ENCODE measurements around the gene TMEM182. TPM values are rescaled to one million over a fixed set of nuclear protein-coding genes. Genes with fewer than 3 reads are reported as not detected.

TMEM182 gene
- total and polyA plus RNA-seq, 2 donors (not counting 1 experiment from before 2014, with no cell fraction given): 2.8 to 2.9 TPM

- H4K20me1 ChIP-seq (ENCODE audit: control insufficient read depth, extremely low read depth, insufficient read depth, low read length): no peaks in the 10 kb centered on the region
- H2AFZ ChIP-seq (ENCODE audit: low read length): no peak overlapping the region
- DNase-seq (ENCODE audit: low read depth in 2 of 2): no peak
- no peaks in the 10 kb centered on the region for H3K27me3 ChIP-seq (ENCODE audit: control insufficient read depth, insufficient read depth, low read length)
- no peak overlapping the region for H3K27ac ChIP-seq (ENCODE audit: insufficient read depth, low read length)
- no peaks in the 10 kb centered on the region for H3K36me3 ChIP-seq (ENCODE audit: control insufficient read depth, insufficient read depth, low read length)
- no peaks in the 10 kb centered on the region for H3K9me3 ChIP-seq (ENCODE audit: control insufficient read depth, insufficient read depth, low read depth, low read length)
- no peak for TF ChIP-seq EZH2 (IDR thresholded peaks at IDR 0.05; ENCODE audit: low read length, missing control alignments)
- no peak for TF ChIP-seq CTCF (conservative IDR thresholded peaks at IDR 0.05 in 1 of 2, IDR thresholded peaks at IDR 0.05 in 1 of 2; ENCODE audit: low read depth in 1 of 2, low read length in 2 of 2)
- H3K4me1 ChIP-seq (ENCODE audit: control insufficient read depth, extremely low read depth, insufficient read depth, low read length): no peaks in the 10 kb centered on the region
- H3K9ac ChIP-seq (ENCODE audit: insufficient read depth, low read length): no peak overlapping the region
- H3K79me2 ChIP-seq (ENCODE audit: control insufficient read depth, insufficient read depth, low read length): no peaks in the 10 kb centered on the region
- no peak overlapping the region for H3K4me2 ChIP-seq (ENCODE audit: extremely low read depth, insufficient read depth, low read length)
- H3K4me3 ChIP-seq (replicated peaks in 1 of 4; ENCODE audit: control extremely low read depth in 1 of 4, insufficient read depth in 1 of 4, low read depth in 3 of 4, low read length in 4 of 4): no peak overlapping the region
Observed at GRCh38 chr2:102797486-102797885, 35.7 kb downstream of the TMEM182 start.

GRCh38 chr2:102798181-102798580, 36.4 kb downstream of the TMEM182 start:
- TF ChIP-seq CTCF (conservative IDR thresholded peaks at IDR 0.05 in 1 of 2, IDR thresholded peaks at IDR 0.05 in 1 of 2; ENCODE audit: low read depth in 1 of 2, low read length in 2 of 2): no peak
- no peak for TF ChIP-seq EZH2 (IDR thresholded peaks at IDR 0.05; ENCODE audit: low read length, missing control alignments)
- Histone ChIP-seq H2AFZ (ENCODE audit: low read length) (no peak overlapping the region), H4K20me1 (ENCODE audit: control insufficient read depth, extremely low read depth, insufficient read depth, low read length) (no peaks in the 10 kb centered on the region), H3K4me2 (ENCODE audit: extremely low read depth, insufficient read depth, low read length) (no peak overlapping the region), H3K27me3 (ENCODE audit: control insufficient read depth, insufficient read depth, low read length) (no peaks in the 10 kb centered on the region), H3K4me1 (ENCODE audit: control insufficient read depth, extremely low read depth, insufficient read depth, low read length) (no peaks in the 10 kb centered on the region), H3K9ac (ENCODE audit: insufficient read depth, low read length) (no peak overlapping the region), H3K36me3 (ENCODE audit: control insufficient read depth, insufficient read depth, low read length) (no peaks in the 10 kb centered on the region), H3K9me3 (ENCODE audit: control insufficient read depth, insufficient read depth, low read depth, low read length) (no peaks in the 10 kb centered on the region), H3K27ac (ENCODE audit: insufficient read depth, low read length) (no peak overlapping the region), H3K79me2 (ENCODE audit: control insufficient read depth, insufficient read depth, low read length) (no peaks in the 10 kb centered on the region), H3K4me3 (replicated peaks in 1 of 4; ENCODE audit: control extremely low read depth in 1 of 4, insufficient read depth in 1 of 4, low read depth in 3 of 4, low read length in 4 of 4) (no peak overlapping the region)
- no peak for DNase-seq (ENCODE audit: low read depth in 2 of 2)

DNA sequence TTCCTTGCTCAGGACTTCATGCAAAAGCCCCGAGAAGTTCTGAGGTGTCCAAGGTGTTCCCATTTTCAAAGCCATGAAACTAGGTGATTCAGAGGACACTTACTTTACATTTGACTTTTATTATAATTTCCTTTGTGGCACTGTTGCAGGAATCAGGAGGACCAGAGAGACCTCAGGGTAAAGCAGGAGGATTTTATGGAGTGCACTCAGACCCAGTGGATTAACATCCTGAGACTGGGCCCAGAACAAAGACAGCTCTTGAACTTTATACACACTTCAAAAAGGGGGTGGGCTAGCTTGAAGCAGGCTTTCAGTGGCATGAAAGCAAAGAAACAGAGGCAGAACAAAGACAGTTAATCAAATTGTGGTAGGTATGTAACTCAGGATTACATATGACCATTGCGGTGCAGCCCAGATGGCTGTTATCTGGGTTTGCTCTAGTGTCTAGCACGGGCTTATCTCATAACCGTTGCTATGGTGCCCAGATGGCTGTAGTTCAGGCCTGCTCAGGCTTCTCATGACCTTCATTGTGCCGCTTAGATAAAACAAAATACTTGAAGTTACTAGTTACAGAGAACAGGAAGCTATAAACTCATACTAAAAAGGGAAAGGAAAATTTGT, 39.4 kb downstream of the TMEM182 start:
- no peaks in the 10 kb centered on the region for H3K27me3 ChIP-seq (ENCODE audit: control insufficient read depth, insufficient read depth, low read length)
- no peaks in the 10 kb centered on the region for H3K79me2 ChIP-seq (ENCODE audit: control insufficient read depth, insufficient read depth, low read length)
- DNase-seq (ENCODE audit: low read depth in 2 of 2): peak; percentile 27 to 61
- no peaks in the 10 kb centered on the region for H4K20me1 ChIP-seq (ENCODE audit: control insufficient read depth, extremely low read depth, insufficient read depth, low read length)
- H2AFZ ChIP-seq (ENCODE audit: low read length): no peak overlapping the region
- H3K9me3 ChIP-seq (ENCODE audit: control insufficient read depth, insufficient read depth, low read depth, low read length): no peaks in the 10 kb centered on the region
- H3K9ac ChIP-seq (ENCODE audit: insufficient read depth, low read length): no peak overlapping the region
- no peaks in the 10 kb centered on the region for H3K36me3 ChIP-seq (ENCODE audit: control insufficient read depth, insufficient read depth, low read length)
- H3K4me3 ChIP-seq (replicated peaks in 1 of 4; ENCODE audit: control extremely low read depth in 1 of 4, insufficient read depth in 1 of 4, low read depth in 3 of 4, low read length in 4 of 4): no peak overlapping the region
- no peak for TF ChIP-seq CTCF (conservative IDR thresholded peaks at IDR 0.05 in 1 of 2, IDR thresholded peaks at IDR 0.05 in 1 of 2; ENCODE audit: low read depth in 1 of 2, low read length in 2 of 2)
- TF ChIP-seq EZH2 (IDR thresholded peaks at IDR 0.05; ENCODE audit: low read length, missing control alignments): no peak
- H3K4me1 ChIP-seq (ENCODE audit: control insufficient read depth, extremely low read depth, insufficient read depth, low read length): no peaks in the 10 kb centered on the region
- no peak overlapping the region for H3K4me2 ChIP-seq (ENCODE audit: extremely low read depth, insufficient read depth, low read length)
- no peak overlapping the region for H3K27ac ChIP-seq (ENCODE audit: insufficient read depth, low read length)
